Upper lobe of left lung (tissue), 6 donors: ENCODE data around the gene SYNE2. TPM values are rescaled to one million over a fixed set of nuclear protein-coding genes. Genes with fewer than 3 reads are reported as not detected.

ENCODE experiments used
- ATAC-seq, 2 donors: fragments of 200-7000 bp; cut with Tn5 transposase; one replicate each; pipeline ENCODE4 v1.9.1; 2022; ENCODE audit warnings: mild to moderate bottlenecking in 2 of 2, moderate library complexity in 2 of 2; ENCODE audit not compliant: low FRiP score in 2 of 2
- DNase-seq, 2 donors: peaks; one replicate each; pipeline ENCODE4 v3.0.0-alpha.2; 2019 to 2020
- H3K27ac ChIP-seq, 4 donors: fragments of 200-600 bp; sonication (generic); one replicate each; pipeline ENCODE4 v1.5.1; 2016 to 2019
- H3K27me3 ChIP-seq, 4 donors: fragments of 200-600 bp; sonication (generic); one replicate each; pipeline ENCODE4 v1.5.1; 2017 to 2019
- H3K36me3 ChIP-seq, 4 donors: fragments of 200-600 bp; sonication (generic); one replicate each; pipeline ENCODE4 v1.5.1; 2016 to 2019
- H3K4me1 ChIP-seq, 4 donors: fragments of 200-600 bp; sonication (generic); one replicate each; pipeline ENCODE4 v1.5.1; 2018 to 2019
- H3K4me3 ChIP-seq, 4 donors: fragments of 200-600 bp; sonication (generic); one replicate each; pipeline ENCODE4 v1.5.1; 2017 to 2019; ENCODE audit warnings: mild to moderate bottlenecking in 2 of 4, moderate library complexity in 1 of 4
- H3K9me3 ChIP-seq, 4 donors: fragments of 200-600 bp; sonication (generic); one replicate each; pipeline ENCODE4 v1.5.1; 2018 to 2019
- CTCF ChIP-seq, 6 experiments: fragments of 450-650 bp in 4 of 6; fragments of 200-600 bp in 2 of 6; sonication (generic) in 2 of 6; IDR thresholded peaks; one replicate each; pipeline ENCODE4 v1.5.1; 2016 to 2019; ENCODE audit warnings: antibody characterized with exemption in 6 of 6
- EP300 ChIP-seq, 4 donors: sonication (generic); formaldehyde crosslinking; IDR thresholded peaks; one replicate each; pipeline ENCODE4 v1.5.1; 2017; ENCODE audit warnings: antibody characterized with exemption in 4 of 4, control low read depth in 2 of 4
- POLR2A ChIP-seq, 4 donors: fragments of 450-650 bp; IDR thresholded peaks; one replicate each; pipeline ENCODE4 v1.5.1; 2016 to 2017; ENCODE audit warnings: antibody characterized with exemption in 4 of 4, mild to moderate bottlenecking in 2 of 4
- POLR2AphosphoS5 ChIP-seq, 2 donors: sonication (generic); formaldehyde crosslinking; IDR thresholded peaks; one replicate each; pipeline ENCODE4 v1.5.1; 2017; ENCODE audit warnings: antibody characterized with exemption in 2 of 2
- WGBS, 2 donors: methylation state at CpG; one replicate each; pipeline ENCODE4 v1.1.5; 2017 to 2018; 5-methylcytosine and 5-hydroxymethylcytosine counted together
- total RNA-seq, 6 donors: library from RNA; depleted of rRNA in 4 of 6; stranded (reverse); fragments of >200 nt in 4 of 6; gene quantifications; one replicate each; pipeline versions ENCODE4 v1.1.0 to v1.2.1, GENCODE V29; 2016 to 2021
- donor health status: DM: no; HTN: no; CAD: no; lungs with moderate emphysema.
- donor health status: DM: no; HTN: yes; CAD: no; lungs with severe emphysema.

SYNE2 gene
- total RNA-seq, 6 donors from 2014 or later = 75.8 to 439 (median 234) TPM

DNA sequence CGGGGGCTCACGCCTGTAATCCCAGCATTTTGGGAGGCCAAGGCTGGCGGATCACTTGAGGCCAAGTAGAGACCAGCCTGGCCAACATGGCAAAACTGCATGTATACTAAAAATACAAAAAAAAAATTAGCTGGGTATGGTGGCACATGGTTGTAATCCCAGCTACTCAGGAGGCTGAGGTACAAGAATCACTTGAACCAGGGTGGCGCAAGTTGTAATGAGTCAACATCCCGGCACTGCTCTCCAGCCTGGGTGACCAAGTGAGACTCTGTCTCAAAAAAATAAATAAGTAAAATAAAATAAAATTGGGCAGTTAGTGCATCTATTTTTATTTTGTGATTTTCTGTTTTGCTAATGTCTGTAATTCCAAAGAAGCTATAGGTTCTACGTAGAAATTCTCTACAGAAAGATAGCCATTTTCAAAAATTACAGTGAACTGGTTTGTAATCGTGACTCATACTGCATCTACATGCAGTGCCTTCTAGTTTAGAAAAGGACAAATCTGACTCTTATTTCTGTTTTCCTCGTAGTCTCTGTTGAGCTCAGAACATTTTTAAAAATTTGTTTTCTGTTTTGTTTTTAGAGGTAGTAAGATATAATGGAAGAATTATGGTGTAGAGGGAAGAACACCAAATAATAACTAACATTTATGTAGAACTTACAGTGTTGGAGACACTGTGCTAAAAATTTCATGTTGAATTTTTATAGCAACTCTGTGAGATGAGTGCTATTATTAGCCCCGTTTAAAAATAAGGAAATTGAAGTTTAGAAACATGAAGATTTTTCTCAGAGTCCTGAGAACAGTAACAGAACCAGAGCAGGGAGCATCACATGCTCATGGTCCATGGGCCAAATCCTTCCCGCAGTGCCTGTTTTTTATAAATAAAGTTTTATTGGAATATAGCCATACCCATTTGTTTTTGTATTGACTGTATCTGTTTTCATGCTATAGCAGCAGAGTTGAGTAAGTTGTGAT lies 201.2 kb downstream of the SYNE2 start:
- ATAC-seq (no peak), DNase-seq (peak in 1 of 2 donors; percentile 45)
- 77 to 79% methylated on average over 10 of the region's 10 CpGs for WGBS, 2 donors
- no peaks in the 10 kb centered on the region for H3K9me3 ChIP-seq
- no peak overlapping the region for H3K4me3 ChIP-seq
- no peak overlapping the region for H3K27ac ChIP-seq
- H3K4me1 ChIP-seq = no peaks in the 10 kb centered on the region
- H3K36me3 ChIP-seq = peaks cover 4 to 48% (median 17%) of the 10 kb centered on the region in 4 donors
- no peaks in the 10 kb centered on the region for H3K27me3 ChIP-seq
- TF ChIP-seq EP300 (IDR thresholded peaks at IDR 0.05) = no peak
- no peak for TF ChIP-seq POLR2A (IDR thresholded peaks at IDR 0.05)
- TF ChIP-seq POLR2AphosphoS5 (IDR thresholded peaks at IDR 0.05) = no peak
- TF ChIP-seq CTCF (IDR thresholded peaks at IDR 0.05) = no peak

DNA sequence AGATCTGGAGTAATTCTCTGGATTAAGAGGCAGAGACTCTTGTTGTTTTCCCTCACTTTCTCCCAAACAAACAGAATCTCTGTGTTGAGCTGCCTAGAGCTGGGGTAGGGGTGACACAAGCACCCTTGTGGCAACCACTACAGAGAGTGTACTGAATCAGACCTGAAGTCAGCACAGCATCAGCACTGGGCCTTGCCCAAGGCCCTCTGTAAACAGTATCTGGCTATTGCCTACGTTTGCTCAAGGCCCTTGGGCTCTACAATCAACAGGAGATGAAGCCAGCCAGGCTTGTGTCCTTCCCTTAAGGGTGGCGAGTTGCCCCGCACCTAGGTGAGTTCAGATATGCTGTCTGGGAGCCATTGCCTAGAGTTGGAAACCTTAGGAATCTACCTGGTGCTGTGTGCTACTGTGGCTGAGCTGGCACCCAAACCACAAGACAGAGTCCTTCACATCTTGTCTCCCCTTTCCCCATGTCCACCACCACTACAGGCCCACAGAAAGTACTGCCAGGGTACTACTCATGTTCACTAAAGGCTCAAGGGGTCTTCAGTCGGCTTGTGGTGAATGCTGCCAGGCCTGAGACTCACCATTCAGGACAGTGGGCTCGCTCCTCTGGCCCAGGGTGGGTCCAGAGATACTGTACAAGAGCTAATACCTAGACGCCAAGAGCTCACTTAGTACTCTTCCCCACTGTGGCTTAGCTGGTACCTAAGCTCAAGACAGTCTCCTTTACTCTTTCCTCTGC lies 206.8 kb downstream of the SYNE2 start:
- 93 to 94% methylated on average over 3 to 6 of the region's 6 CpGs for WGBS, 2 donors
- Histone ChIP-seq H3K4me3 (no peak overlapping the region), H3K27me3 (no peaks in the 10 kb centered on the region), H3K27ac (no peak overlapping the region), H3K4me1 (peaks cover 0 to 5% (median 2%) of the 10 kb centered on the region in 4 donors), H3K9me3 (no peaks in the 10 kb centered on the region), H3K36me3 (peaks cover 0 to 35% (median 5%) of the 10 kb centered on the region in 4 donors)
- TF ChIP-seq CTCF (IDR thresholded peaks at IDR 0.05) = no peak
- TF ChIP-seq EP300 (IDR thresholded peaks at IDR 0.05) = no peak
- peak in 1 of 2 donors; percentile 57 for ATAC-seq
- DNase-seq = no peak

DNA sequence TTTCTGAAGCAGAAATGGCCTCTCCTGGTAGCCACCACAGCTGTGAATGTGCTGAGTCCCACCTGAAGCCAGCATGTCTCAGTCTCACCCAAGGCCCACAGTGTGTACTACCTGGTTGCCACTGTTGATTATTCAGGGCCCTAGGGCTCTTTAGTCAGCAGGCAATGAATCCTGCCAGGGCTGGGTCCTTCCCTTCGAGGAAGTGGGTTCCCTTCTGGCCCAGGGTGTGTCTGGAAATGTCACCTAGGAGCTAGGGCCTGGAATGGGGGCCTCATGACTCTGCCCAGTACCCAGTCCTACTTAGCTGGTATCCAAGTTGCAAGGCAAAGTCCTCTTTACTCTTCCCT lies 207.4 kb downstream of the SYNE2 start:
- WGBS, 2 donors = 54% methylated on average over 1 of the region's 1 CpG; no CpG with 5 or more reads in 1 of the 2 donors
- Histone ChIP-seq H3K4me1 (peaks cover 0 to 5% (median 2%) of the 10 kb centered on the region in 4 donors), H3K9me3 (no peaks in the 10 kb centered on the region), H3K4me3 (no peak overlapping the region), H3K27ac (no peak overlapping the region), H3K36me3 (peaks cover 0 to 38% (median 5%) of the 10 kb centered on the region in 4 donors), H3K27me3 (no peaks in the 10 kb centered on the region)
- TF ChIP-seq POLR2A (IDR thresholded peaks at IDR 0.05) (no peak), EP300 (IDR thresholded peaks at IDR 0.05) (no peak), POLR2AphosphoS5 (IDR thresholded peaks at IDR 0.05) (no peak), CTCF (IDR thresholded peaks at IDR 0.05) (no peak)
- ATAC-seq (peak in 1 of 2 donors; percentile 53), DNase-seq (no peak)

- WGBS, 2 donors = 85 to 90% methylated on average over 5 of the region's 5 CpGs
- TF ChIP-seq CTCF (IDR thresholded peaks at IDR 0.05) = peak in 4 of 6 experiments; percentile 18 to 53 (median 39)
- no peak for TF ChIP-seq EP300 (IDR thresholded peaks at IDR 0.05)
- DNase-seq (peak in 1 of 2 donors; percentile 23), ATAC-seq (no peak)
- Histone ChIP-seq H3K36me3 (peaks cover 0 to 39% (median 4%) of the 10 kb centered on the region in 4 donors), H3K9me3 (no peaks in the 10 kb centered on the region), H3K4me1 (peaks cover 0 to 5% (median 2%) of the 10 kb centered on the region in 4 donors), H3K27ac (no peak overlapping the region), H3K4me3 (no peak overlapping the region), H3K27me3 (no peaks in the 10 kb centered on the region)
Measured at GRCh38 chr14:64060648-64061096, 207.9 kb downstream of the SYNE2 start.
